Kidney (tissue), 14 donors: ENCODE data around the gene RALGPS1. TPM values are rescaled to one million over a fixed set of nuclear protein-coding genes. Genes with fewer than 3 reads are reported as not detected.
A peak's percentile ranks its signal among the peaks of the same experiment; 100 is the strongest.

Experiments
- DNase-seq, 5 donors: peaks; one replicate each; pipeline ENCODE4 v3.0.0-alpha.2; 2013 to 2020
- FAIRE-seq: peaks from 2 replicates; lab custom pipeline; 2012; peaks lifted over from hg19 to GRCh38; lab: Jason Lieb, UNC
- H3K27ac ChIP-seq, 2 donors: one replicate each; pipeline ENCODE4 v1.7.0; 2013; ENCODE audit warnings: low read depth in 2 of 2, low read length in 2 of 2, inconsistent platforms in 1 of 2
- H3K27me3 ChIP-seq: one replicate; pipeline ENCODE4 v1.7.1; 2013; ENCODE audit warnings: low read length, inconsistent platforms; ENCODE audit not compliant: control insufficient read depth, insufficient read depth
- H3K36me3 ChIP-seq, 3 donors: one replicate each; pipeline versions ENCODE4 v1.7.0 to v1.7.1; 2013; ENCODE audit warnings: low read length in 3 of 3, control low read depth in 1 of 3, inconsistent platforms in 1 of 3; ENCODE audit not compliant: insufficient read depth in 3 of 3, control insufficient read depth in 2 of 3
- H3K4me1 ChIP-seq, 3 donors: one replicate each; pipeline versions ENCODE4 v1.7.0 to v1.7.1; 2013; ENCODE audit warnings: low read length in 3 of 3, inconsistent platforms in 1 of 3, low read depth in 1 of 3; ENCODE audit not compliant: control insufficient read depth in 2 of 3, insufficient read depth in 2 of 3
- H3K4me3 ChIP-seq, 3 donors: one replicate each; pipeline versions ENCODE4 v1.7.0 to v1.8.1; 2013; ENCODE audit warnings: low read length in 3 of 3, control low read depth in 1 of 3, inconsistent platforms in 1 of 3
- H3K9ac ChIP-seq, 3 donors: one replicate each; pipeline versions ENCODE4 v1.7.0 to v1.7.1; 2013; ENCODE audit warnings: low read length in 3 of 3, control low read depth in 1 of 3, inconsistent platforms in 1 of 3
- H3K9me3 ChIP-seq, 3 donors: one replicate each; pipeline versions ENCODE4 v1.7.0 to v1.7.1; 2013; ENCODE audit warnings: low read length in 3 of 3, control low read depth in 1 of 3, inconsistent platforms in 1 of 3; ENCODE audit not compliant: control insufficient read depth in 2 of 3, insufficient read depth in 1 of 3
- CTCF ChIP-seq: IDR thresholded peaks from 3 replicates; pipeline ENCODE4 v1.5.1; 2012; ENCODE audit warnings: mild to moderate bottlenecking, moderate library complexity, borderline replicate concordance; ENCODE audit not compliant: insufficient read depth; ENCODE audit errors: extremely low read depth
- intact Hi-C: fragments of 100-400 bp; cut with DNase I; formaldehyde crosslinking; loops from one replicate; pipeline ENCODE4 v1.11.1; 2022
- polyA plus RNA-seq: library from polyadenylated mRNA; stranded (reverse); fragments of 350-450 nt; fragmentation: Illumina TruSeq; extraction: RNeasy Lipid Tissue Mini Kit (QIAGEN cat#74804); gene quantifications from one replicate; pipeline ENCODE4 v1.2.3, GENCODE V29; 2014; ENCODE audit warnings: low read depth, low replicate concordance; ENCODE audit not compliant: insufficient read depth
- total RNA-seq: library from RNA; stranded (reverse); fragmentation: NEBNext Ultra II Directional; extraction: Animal tissue kit (Norgen Biotek cat#: 25700); gene quantifications from one replicate; pipeline ENCODE4 v1.2.1, GENCODE V29; 2021
- donor health status: control.
- donor health status: control.
- donor health status: control.
- donor health status: control.
- donor health status: control.
- donor health status: DM: yes; HTN: yes; CAD: no.
- donor health status: Normal renal cell carcinoma (clear cell type).

The RALGPS1 gene
- total and polyA plus RNA-seq, 2 donors from 2014 or later, result 9.4 to 25.2 TPM

GRCh38 chr9:127210851-127211730 lies 296.5 kb downstream of the RALGPS1 start:
- no peak overlapping the region for H3K27ac ChIP-seq
- no peak for TF ChIP-seq CTCF
- no peak for FAIRE-seq
- intact Hi-C loops, result no loop called here
- H3K9ac ChIP-seq, result no peak overlapping the region
- no peak for DNase-seq
- no peak overlapping the region for H3K4me3 ChIP-seq
- no peaks in the 10 kb centered on the region for H3K36me3 ChIP-seq
- no peaks in the 10 kb centered on the region for H3K9me3 ChIP-seq
- H3K4me1 ChIP-seq, result no peaks in the 10 kb centered on the region
- H3K27me3 ChIP-seq, result no peaks in the 10 kb centered on the region

GRCh38 chr9:127211983-127212382 lies 297.4 kb downstream of the RALGPS1 start:
- no peaks in the 10 kb centered on the region for H3K36me3 ChIP-seq
- H3K9ac ChIP-seq, result no peak overlapping the region
- intact Hi-C loops, result no loop called here
- TF ChIP-seq CTCF, result no peak
- no peaks in the 10 kb centered on the region for H3K9me3 ChIP-seq
- no peaks in the 10 kb centered on the region for H3K4me1 ChIP-seq
- no peak overlapping the region for H3K4me3 ChIP-seq
- DNase-seq (peak in 1 of 5 donors; percentile 51), FAIRE-seq (no peak)
- H3K27me3 ChIP-seq, result no peaks in the 10 kb centered on the region
- no peak overlapping the region for H3K27ac ChIP-seq

- Histone ChIP-seq H3K4me1 (no peaks in the 10 kb centered on the region), H3K36me3 (no peaks in the 10 kb centered on the region), H3K4me3 (no peak overlapping the region), H3K9me3 (no peaks in the 10 kb centered on the region), H3K9ac (no peak overlapping the region), H3K27me3 (no peaks in the 10 kb centered on the region), H3K27ac (no peak overlapping the region)
- intact Hi-C loops, result no loop called here
- DNase-seq (no peak), FAIRE-seq (no peak)
- TF ChIP-seq CTCF, result no peak
These were observed 297.9 kb downstream of the RALGPS1 start for GRCh38 chr9:127212453-127212852.
